B cell (primary cell): ENCODE results near the gene PSME1. TPM values are rescaled to one million over a fixed set of nuclear protein-coding genes. Genes with fewer than 3 reads are reported as not detected.

Experiments
- ATAC-seq: fragments of 200-7000 bp; cut with Tn5 transposase; one replicate; pipeline ENCODE4 v1.10.0; 2021; ENCODE audit warnings: low read depth, mild to moderate bottlenecking, moderate number of reproducible peaks, moderate library complexity
- CTCF ChIA-PET: fragments of 350-600 bp; sonication (Branson Sonifier 250); formaldehyde crosslinking; loops from one replicate; lab custom pipeline; 2021; ENCODE audit warnings: antibody characterized with exemption, inconsistent platforms; lab: Charles Lee
- POLR2A ChIA-PET: fragments of 350-600 bp; sonication (Branson Sonifier 250); formaldehyde crosslinking; loops from one replicate; lab custom pipeline; 2021; ENCODE audit warnings: antibody characterized with exemption; lab: Charles Lee
- DNase-seq: peaks from one replicate; pipeline ENCODE4 v3.0.0; 2013
- H2AFZ ChIP-seq: 2 replicates; pipeline ENCODE4 v1.6.1; 2012; ENCODE audit warnings: mild to moderate bottlenecking, low read depth, low read length; ENCODE audit not compliant: insufficient read depth, poor library complexity, severe bottlenecking
- H3K27ac ChIP-seq, 2 donors: 1 replicate in 1 of 2; 2 replicates in 1 of 2; pipeline ENCODE4 v1.5.1; 2012 to 2013; ENCODE audit warnings: low read length in 2 of 2, mild to moderate bottlenecking in 2 of 2, moderate library complexity in 1 of 2
- H3K27me3 ChIP-seq, 4 experiments: fragments of 200-600 bp in 1 of 4; sonication (generic) in 1 of 4; replicated peaks in 1 of 4; 1 replicate in 2 of 4; 2 replicates in 2 of 4; pipeline versions ENCODE4 v1.6.1 to v1.7.0; 2013 to 2016; ENCODE audit warnings: low read length in 3 of 4, mild to moderate bottlenecking in 2 of 4, mixed read lengths in 1 of 4, moderate library complexity in 1 of 4; ENCODE audit not compliant: insufficient read depth in 4 of 4, control insufficient read depth in 3 of 4; ENCODE audit errors: control extremely low read depth in 1 of 4
- H3K36me3 ChIP-seq, 2 experiments: replicated peaks in 1 of 2; 1 replicate in 1 of 2; 2 replicates in 1 of 2; pipeline versions ENCODE4 v1.6.1 to v1.7.1; 2013; ENCODE audit warnings: low read length in 1 of 2; ENCODE audit not compliant: insufficient read depth in 2 of 2, control insufficient read depth in 1 of 2; ENCODE audit errors: control extremely low read depth in 1 of 2, extremely low read depth in 1 of 2
- H3K4me1 ChIP-seq, 2 donors: fragments of 200-600 bp in 1 of 2; sonication (generic) in 1 of 2; 1 replicate in 1 of 2; 2 replicates in 1 of 2; pipeline versions ENCODE4 v1.5.1 to v1.6.1; 2013 to 2017; ENCODE audit warnings: low read length in 2 of 2; ENCODE audit not compliant: control insufficient read depth in 2 of 2, insufficient read depth in 2 of 2
- H3K4me2 ChIP-seq: replicated peaks from 2 replicates; pipeline ENCODE3; 2012; ENCODE audit warnings: mild to moderate bottlenecking, low read depth, low read length; ENCODE audit not compliant: poor library complexity, severe bottlenecking
- H3K4me3 ChIP-seq, 5 experiments: fragments of 200-600 bp in 1 of 5; sonication (generic) in 1 of 5; 1 replicate in 3 of 5; 2 replicates in 2 of 5; pipeline versions ENCODE4 v1.5.1 to v1.7.0; 2011 to 2016; ENCODE audit warnings: low read length in 4 of 5, mild to moderate bottlenecking in 4 of 5, low read depth in 2 of 5, control low read depth in 1 of 5, moderate library complexity in 1 of 5; ENCODE audit not compliant: insufficient read depth in 1 of 5; ENCODE audit errors: control extremely low read depth in 1 of 5, extremely low read depth in 1 of 5
- H3K79me2 ChIP-seq: fragments of 200-600 bp; sonication (generic); one replicate; pipeline ENCODE4 v1.6.0; 2016; ENCODE audit warnings: low read length; ENCODE audit not compliant: control insufficient read depth, insufficient read depth
- H3K9ac ChIP-seq: fragments of 200-600 bp; sonication (generic); 2 replicates; pipeline ENCODE4 v1.6.1; 2017; ENCODE audit warnings: mild to moderate bottlenecking, low read length, moderate library complexity
- H3K9me3 ChIP-seq, 3 donors: one replicate each; pipeline versions ENCODE4 v1.6.1 to v1.7.1; 2013; ENCODE audit warnings: low read length in 2 of 3; ENCODE audit not compliant: control insufficient read depth in 2 of 3, insufficient read depth in 1 of 3; ENCODE audit errors: control extremely low read depth in 1 of 3
- H4K20me1 ChIP-seq: 2 replicates; pipeline ENCODE4 v1.6.0; 2012; ENCODE audit warnings: mild to moderate bottlenecking, low read length; ENCODE audit not compliant: insufficient read depth, control insufficient read depth, poor library complexity, severe bottlenecking
- H3K27ac Mint-ChIP-seq: one replicate; pipeline ENCODE4 v1.8.0; 2021; ENCODE audit warnings: mixed read lengths
- H3K27me3 Mint-ChIP-seq: one replicate; pipeline ENCODE4 v1.8.0; 2021; ENCODE audit warnings: mixed read lengths
- H3K4me1 Mint-ChIP-seq: one replicate; pipeline ENCODE4 v1.8.0; 2021; ENCODE audit warnings: mixed read lengths
- H3K4me3 Mint-ChIP-seq: one replicate; pipeline ENCODE4 v1.8.0; 2021; ENCODE audit warnings: mixed read lengths
- H3K9me3 Mint-ChIP-seq: one replicate; pipeline ENCODE4 v1.8.0; 2022; ENCODE audit warnings: mixed read lengths; ENCODE audit not compliant: insufficient read depth
- CTCF ChIP-seq: fragments of 200-600 bp; IDR thresholded peaks from one replicate; pipeline ENCODE4 v1.8.0; 2022; ENCODE audit warnings: antibody characterized with exemption, mild to moderate bottlenecking
- EZH2 ChIP-seq: IDR thresholded peaks from 2 replicates; pipeline ENCODE4 v1.6.1; 2012; ENCODE audit warnings: borderline replicate concordance, low read depth, mild to moderate bottlenecking, moderate library complexity, low read length; ENCODE audit not compliant: insufficient read depth, poor library complexity, severe bottlenecking
- WGBS: methylation state at CpG from one replicate; pipeline ENCODE4 v1.1.5; 2013; ENCODE audit warnings: missing lambda C conversion rate; ENCODE audit not compliant: insufficient coverage; 5-methylcytosine and 5-hydroxymethylcytosine counted together
- intact Hi-C: fragments of 100-400 bp; cut with micrococcal nuclease; formaldehyde crosslinking; loops from one replicate; pipeline ENCODE4 v1.10.0; 2022
- polyA plus RNA-seq: library from polyadenylated mRNA; depleted of rRNA; stranded (reverse); fragments of >200 nt; gene quantifications from 2 replicates; pipeline ENCODE4 v1.2.3, GENCODE V29; 2012
- total RNA-seq, 2 donors: library from RNA; stranded (reverse); fragments of 120-200 nt in 1 of 2; gene quantifications; 1 replicate in 1 of 2; 2 replicates in 1 of 2; pipeline versions ENCODE4 v1.2.3 to v1.2.4, GENCODE V29; 2013 to 2022

The PSME1 gene
- total and polyA plus RNA-seq, 2 donors (not counting 1 experiment from before 2014, with no cell fraction given), result 237 to 257 TPM

GRCh38 chr14:24146453-24146977, 10.5 kb downstream of the PSME1 start, which contains the start of gene PSME2:
TSS of gene PSME2 (minus strand) at chr14:24146610. CDS start at chr14:24146581, 29 bp downstream.
- H3K4me3 Mint-ChIP-seq, result peak within 1 kb of the TSS; percentile 95
- H3K27me3 Mint-ChIP-seq, result no peaks in the 10 kb centered on the region
- intact Hi-C loops, result loop anchor here (1.0 to 10.0 kb wide), 7 partner anchors 10 to 1052 kb away; partner anchors contain the start of genes ACIN1, C14orf119, GMPR2 and IPO4
- Histone ChIP-seq H2AFZ (peak within 1 kb of the TSS; percentile 83), H4K20me1 (peaks cover 42% of the 10 kb centered on the region), H3K36me3 (peaks cover 2 to 52% of the 10 kb centered on the region in 2 experiments), H3K79me2 (peaks cover 80% of the 10 kb centered on the region), H3K4me3 (peak within 1 kb of the TSS; percentile 83 to 95 (median 94)), H3K27ac (peak within 1 kb of the TSS; percentile 77 to 90), H3K9ac (peak within 1 kb of the TSS; percentile 83), H3K4me1 (peaks cover 25 to 40% of the 10 kb centered on the region in 2 donors), H3K4me2 (peak within 1 kb of the TSS; percentile 90), H3K9me3 (no peaks in the 10 kb centered on the region), H3K27me3 (no peaks in the 10 kb centered on the region)
- DNase-seq, result peak; percentile 93
- peaks cover 56% of the 10 kb centered on the region for H3K4me1 Mint-ChIP-seq
- ChIA-PET POLR2A (interaction anchor here (0.6 to 4.1 kb wide), 16 partner anchors 8 to 285 kb away, joined by 3 to 43 read pairs (median 4); partner anchors contain the start of genes CHMP4A, DCAF11, IRF9 and NRL), CTCF (interaction anchor here (0.6 to 6.2 kb wide), 15 partner anchors 8 to 586 kb away, joined by 3 to 62 read pairs (median 5); partner anchors contain the start of genes DCAF11, IRF9, MDP1 and NRL)
- H3K9me3 Mint-ChIP-seq, result no peaks in the 10 kb centered on the region
- 0% methylated on average over 15 of the region's 25 CpGs for WGBS
- peak; percentile 72 for ATAC-seq
- TF ChIP-seq EZH2 (no peak), CTCF (no peak)
- peak within 1 kb of the TSS; percentile 95 for H3K27ac Mint-ChIP-seq
